Measurements from ENCODE around the gene IFT81. TPM values are rescaled to one million over a fixed set of nuclear protein-coding genes. Genes with fewer than 3 reads are reported as not detected.

Gene IFT81
- total RNA-seq, 1 experiment from 2014 or later, result 9.0 TPM

- POLR2A ChIA-PET, result no interaction called here
Observed at GRCh38 chr12:110107369-110108281, 16.5 kb upstream of the IFT81 start.

More at GRCh38 chr12:110107369-110108281, 16.5 kb upstream of the IFT81 start:
- DNase-seq (ENCODE audit: low read depth, low spot score), result no peak
- Histone ChIP-seq H3K9ac (ENCODE audit: low read length) (no peak overlapping the region), H3K9me3 (ENCODE audit: control insufficient read depth in 1 of 2, insufficient read depth in 1 of 2, low read depth in 1 of 2, low read length in 2 of 2) (no peaks in the 10 kb centered on the region), H3K4me2 (ENCODE audit: low read length) (no peak overlapping the region), H3K79me2 (ENCODE audit: insufficient read depth, low read length) (no peaks in the 10 kb centered on the region), H3K4me3 (replicated peaks in 1 of 2; ENCODE audit: low read depth in 1 of 2, low read length in 2 of 2) (no peak overlapping the region), H4K20me1 (ENCODE audit: insufficient read depth) (no peaks in the 10 kb centered on the region), H3K27me3 (ENCODE audit: insufficient read depth, low read length) (no peaks in the 10 kb centered on the region), H3K36me3 (ENCODE audit: control insufficient read depth in 1 of 2, insufficient read depth in 2 of 2, low read length in 2 of 2) (no peaks in the 10 kb centered on the region), H3K27ac (ENCODE audit: low read depth, low read length) (no peak overlapping the region), H3K4me1 (ENCODE audit: control insufficient read depth in 1 of 2, insufficient read depth in 2 of 2, low read length in 2 of 2) (no peaks in the 10 kb centered on the region), H2AFZ (ENCODE audit: low read depth, low read length, poor library complexity, severe bottlenecking) (peak overlapping the region; percentile 54), H3K9me2 (ENCODE audit: insufficient read depth) (no peaks in the 10 kb centered on the region)
- RAD21 ChIA-PET (ENCODE audit: low non-redundant PET in 1 of 2, low total read pairs in 2 of 2, uncharacterized antibody in 2 of 2, unreplicated experiment in 2 of 2), result no interaction called here
- no peak for TF ChIP-seq SRF (IDR thresholded peaks at IDR 0.05; ENCODE audit: low read depth)
- no peak for TF ChIP-seq MAX (IDR thresholded peaks at IDR 0.05)
- no peak for TF ChIP-seq ZFX (IDR thresholded peaks at IDR 0.05)
- TF ChIP-seq REST (IDR thresholded peaks at IDR 0.05; ENCODE audit: low read depth), result no peak
- no peak for TF ChIP-seq YY1 (IDR thresholded peaks at IDR 0.05; ENCODE audit: extremely low read depth, insufficient replicate concordance, low read depth, low read length)
- TF ChIP-seq SIN3A (IDR thresholded peaks at IDR 0.05; ENCODE audit: low read depth), result no peak
- no peak for TF ChIP-seq POLR2A (IDR thresholded peaks at IDR 0.05; ENCODE audit: borderline replicate concordance, extremely low read depth, insufficient read depth, insufficient read length)
- TF ChIP-seq CTCF (IDR thresholded peaks at IDR 0.05 in 2 of 3, conservative IDR thresholded peaks at IDR 0.05 in 1 of 3; ENCODE audit: borderline replicate concordance in 1 of 3, insufficient read depth in 1 of 3, low read depth in 2 of 3, low read length in 2 of 3), result no peak
- TF ChIP-seq CBX3 (IDR thresholded peaks at IDR 0.05; ENCODE audit: low read depth), result no peak
- no peak for ATAC-seq
- BruUV-seq (replicated peaks), result no TSS peak
- intact Hi-C loops (cut with micrococcal nuclease), result no loop called here
- CTCF ChIA-PET, result no interaction called here

Data from HCT116 (cell line).